Measurements from ENCODE around the gene KRTAP12-2. TPM values are rescaled to one million over a fixed set of nuclear protein-coding genes. Genes with fewer than 3 reads are reported as not detected.
"Not testable (repeated sequence)": the region's sequence is repeated elsewhere in the genome, so short reads cannot be mapped to it uniquely, and the experiment has no call there.

The KRTAP12-2 gene
- total and polyA plus RNA-seq, 8 donors, result not detected

GRCh38 chr21:44695184-44695583 lies 28.5 kb upstream of the KRTAP12-2 start:
- 47 to 56% methylated on average over 8 of the region's 8 CpGs for whole genome bisulfite sequencing, 2 donors
- H3K27ac ChIP-seq, result no peak overlapping the region
- TF ChIP-seq CTCF (IDR thresholded peaks at IDR 0.05), result no peak
- no peaks in the 10 kb centered on the region for H3K36me3 ChIP-seq
- H3K4me3 ChIP-seq, result no peak overlapping the region
- H3K27me3 ChIP-seq, result peaks cover 0 to 11% (median 0%) of the 10 kb centered on the region in 4 donors
- DNase-seq, result no peak
- no peak for ATAC-seq
- intact Hi-C loops (cut with DNase I), result no loop called here
- no peaks in the 10 kb centered on the region for H3K4me1 ChIP-seq
- FAIRE-seq, result no peak
- no peaks in the 10 kb centered on the region for H3K9me3 ChIP-seq

GRCh38 chr21:44694776-44695175 lies 28.0 kb upstream of the KRTAP12-2 start:
- Histone ChIP-seq H3K4me1 (no peaks in the 10 kb centered on the region), H3K4me3 (no peak overlapping the region), H3K36me3 (no peaks in the 10 kb centered on the region), H3K27ac (no peak overlapping the region), H3K9me3 (no peaks in the 10 kb centered on the region), H3K27me3 (peaks cover 0 to 11% (median 0%) of the 10 kb centered on the region in 4 donors)
- no peak for FAIRE-seq
- intact Hi-C loops (cut with DNase I), result no loop called here
- no peak for ATAC-seq
- WGBS, 2 donors, result 58 to 62% methylated on average over 11 of the region's 11 CpGs
- TF ChIP-seq CTCF (IDR thresholded peaks at IDR 0.05), result no peak
- no peak for DNase-seq

GRCh38 chr21:44692798-44693512 lies 26.2 kb upstream of the KRTAP12-2 start:
- no peaks in the 10 kb centered on the region for H3K36me3 ChIP-seq
- no peaks in the 10 kb centered on the region for H3K4me1 ChIP-seq
- intact Hi-C loops (cut with DNase I), result no loop called here
- WGBS, 2 donors, result 49 to 50% methylated on average over 2 of the region's 2 CpGs
- no peak overlapping the region for H3K4me3 ChIP-seq
- H3K9me3 ChIP-seq, result no peaks in the 10 kb centered on the region
- no peak for DNase-seq
- no peak for TF ChIP-seq CTCF (IDR thresholded peaks at IDR 0.05)
- H3K27ac ChIP-seq, result no peak overlapping the region
- peaks cover 0 to 10% (median 0%) of the 10 kb centered on the region in 4 donors for H3K27me3 ChIP-seq
- ATAC-seq, result no peak
- FAIRE-seq, result no peak

- no peaks in the 10 kb centered on the region for H3K9me3 ChIP-seq
- peaks cover 0 to 10% (median 0%) of the 10 kb centered on the region in 4 donors for H3K27me3 ChIP-seq
- no peak overlapping the region for H3K27ac ChIP-seq
- no peak for DNase-seq
- no peaks in the 10 kb centered on the region for H3K36me3 ChIP-seq
- H3K4me1 ChIP-seq, result no peaks in the 10 kb centered on the region
- 21 to 32% methylated on average over 2 of the region's 2 CpGs for WGBS, 2 donors
- no peak for TF ChIP-seq CTCF (IDR thresholded peaks at IDR 0.05)
- no peak for FAIRE-seq
- intact Hi-C loops (cut with DNase I), result no loop called here
- no peak overlapping the region for H3K4me3 ChIP-seq
- ATAC-seq, result no peak
Measured at GRCh38 chr21:44691686-44692085, 25.0 kb upstream of the KRTAP12-2 start.

- FAIRE-seq; H3K36me3 ChIP-seq; ATAC-seq; intact Hi-C loops (cut with DNase I); DNase-seq; H3K4me1 ChIP-seq; H3K4me3 ChIP-seq; H3K9me3 ChIP-seq; H3K27ac ChIP-seq: not testable (repeated sequence)
- H3K27me3 ChIP-seq, result peaks cover 0 to 10% (median 0%) of the 10 kb centered on the region in 4 donors
- 54 to 68% methylated on average over 3 of the region's 3 CpGs for whole genome bisulfite sequencing, 2 donors
Measured at GRCh38 chr21:44689740-44690139, 23.0 kb upstream of the KRTAP12-2 start.
